ENCODE results near the gene XPC.

The XPC gene

DNA sequence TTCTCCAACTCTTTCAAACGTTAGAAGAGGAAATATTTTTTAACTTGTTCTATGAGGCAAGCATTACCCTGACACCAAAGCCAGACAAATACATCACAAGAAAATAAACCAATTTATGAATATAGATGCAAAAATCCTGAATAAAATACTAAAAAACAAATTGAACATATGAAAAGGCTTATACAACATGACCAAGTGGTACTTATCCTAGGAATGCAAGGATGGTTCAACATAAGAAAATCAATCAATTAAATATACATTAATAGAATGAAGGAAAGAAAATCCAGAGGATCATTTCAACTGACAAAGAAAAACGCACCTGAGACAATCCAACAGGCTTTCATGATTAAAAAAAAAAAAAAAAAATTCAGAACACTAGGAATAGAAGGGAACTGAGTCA, 17.1 kb downstream of the XPC start:
- H3F3A ChIP-seq (ENCODE audit: insufficient read depth, low read length), result no peaks in the 10 kb centered on the region
- H3K9me2 ChIP-seq (ENCODE audit: low read depth, low read length), result no peaks in the 10 kb centered on the region
- H3K9me3 ChIP-seq (ENCODE audit: low read length), result peaks cover 12% of the 10 kb centered on the region
- TF ChIP-seq EZH2 (IDR thresholded peaks at IDR 0.05; ENCODE audit: borderline replicate concordance, low read length), result no peak
- no peak for TF ChIP-seq CTCF (IDR thresholded peaks at IDR 0.05; ENCODE audit: low read length)
- H3K27ac ChIP-seq (ENCODE audit: low read depth, low read length, poor library complexity, severe bottlenecking), result no peak overlapping the region
- peaks cover 98% of the 10 kb centered on the region for H3K36me3 ChIP-seq (ENCODE audit: insufficient read depth, low read length)
- no peak overlapping the region for H2AFZ ChIP-seq (ENCODE audit: low read length)
- no peaks in the 10 kb centered on the region for H3K79me2 ChIP-seq (ENCODE audit: insufficient read depth, low read length)
- H3K27me3 ChIP-seq (ENCODE audit: insufficient read depth, low read length), result no peaks in the 10 kb centered on the region
- H3K4me2 ChIP-seq (ENCODE audit: low read length), result no peak overlapping the region
- no peak overlapping the region for H3K4me3 ChIP-seq (ENCODE audit: low read depth, low read length, poor library complexity, severe bottlenecking)
- no peaks in the 10 kb centered on the region for H3K4me1 ChIP-seq (ENCODE audit: insufficient read depth, low read length, severe bottlenecking)
- no peak overlapping the region for H3K9ac ChIP-seq (ENCODE audit: low read length)
- H4K20me1 ChIP-seq (ENCODE audit: insufficient read depth, low read length), result no peaks in the 10 kb centered on the region

DNA sequence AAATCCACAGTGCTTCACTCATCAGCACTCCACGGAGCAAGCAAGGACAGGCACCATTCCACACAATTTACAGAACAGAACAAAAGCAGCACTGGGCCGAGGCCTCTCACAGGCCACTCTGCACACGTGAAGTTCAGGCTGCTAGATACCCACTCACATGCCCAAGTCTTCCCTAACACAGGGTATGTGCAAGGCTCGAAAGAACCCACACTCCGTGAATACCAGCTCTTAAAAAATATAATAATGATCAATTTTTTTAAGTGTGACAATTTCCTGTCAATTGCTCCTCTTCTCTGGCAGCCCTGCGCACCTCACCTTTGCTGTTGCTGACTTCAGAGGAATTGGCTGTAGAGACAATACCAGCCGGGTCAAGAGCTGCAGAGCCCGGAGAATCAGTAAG, 19.0 kb downstream of the XPC start:
- Histone ChIP-seq H3K27me3 (ENCODE audit: insufficient read depth, low read length) (no peaks in the 10 kb centered on the region), H3K79me2 (ENCODE audit: insufficient read depth, low read length) (no peaks in the 10 kb centered on the region), H3F3A (ENCODE audit: insufficient read depth, low read length) (no peaks in the 10 kb centered on the region), H3K9me2 (ENCODE audit: low read depth, low read length) (no peaks in the 10 kb centered on the region), H3K4me3 (ENCODE audit: low read depth, low read length, poor library complexity, severe bottlenecking) (no peak overlapping the region), H3K4me2 (ENCODE audit: low read length) (no peak overlapping the region), H3K4me1 (ENCODE audit: insufficient read depth, low read length, severe bottlenecking) (no peaks in the 10 kb centered on the region), H3K36me3 (ENCODE audit: insufficient read depth, low read length) (peaks cover 91% of the 10 kb centered on the region), H3K9me3 (ENCODE audit: low read length) (peaks cover 12% of the 10 kb centered on the region), H2AFZ (ENCODE audit: low read length) (no peak overlapping the region), H3K9ac (ENCODE audit: low read length) (no peak overlapping the region), H3K27ac (ENCODE audit: low read depth, low read length, poor library complexity, severe bottlenecking) (no peak overlapping the region), H4K20me1 (ENCODE audit: insufficient read depth, low read length) (no peaks in the 10 kb centered on the region)
- no peak for TF ChIP-seq EZH2 (IDR thresholded peaks at IDR 0.05; ENCODE audit: borderline replicate concordance, low read length)
- TF ChIP-seq CTCF (IDR thresholded peaks at IDR 0.05; ENCODE audit: low read length), result no peak

DNA sequence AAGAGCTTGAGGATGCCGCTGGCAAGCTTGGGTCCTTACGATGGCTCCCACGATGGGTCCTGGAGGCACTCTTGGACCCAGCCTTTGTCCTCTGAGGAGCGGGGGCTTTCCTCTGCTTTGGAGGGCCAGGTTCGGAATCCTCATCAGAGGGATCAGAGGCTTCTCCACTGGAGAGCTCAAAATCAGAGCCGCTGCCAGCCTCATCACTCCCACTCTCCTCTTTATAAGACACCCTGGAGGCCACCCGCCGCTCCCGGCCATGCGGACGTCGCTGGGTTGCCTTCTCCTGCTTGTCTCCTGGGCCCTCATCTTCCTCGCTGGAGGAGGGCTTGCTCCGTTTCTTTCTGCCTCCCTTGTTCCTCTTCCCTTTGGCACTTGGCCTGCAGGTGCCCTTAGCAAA, 20.0 kb downstream of the XPC start:
- peaks cover 91% of the 10 kb centered on the region for H3K36me3 ChIP-seq (ENCODE audit: insufficient read depth, low read length)
- no peaks in the 10 kb centered on the region for H3F3A ChIP-seq (ENCODE audit: insufficient read depth, low read length)
- no peak overlapping the region for H3K27ac ChIP-seq (ENCODE audit: low read depth, low read length, poor library complexity, severe bottlenecking)
- no peaks in the 10 kb centered on the region for H3K27me3 ChIP-seq (ENCODE audit: insufficient read depth, low read length)
- no peaks in the 10 kb centered on the region for H3K79me2 ChIP-seq (ENCODE audit: insufficient read depth, low read length)
- H2AFZ ChIP-seq (ENCODE audit: low read length), result no peak overlapping the region
- no peak overlapping the region for H3K4me3 ChIP-seq (ENCODE audit: low read depth, low read length, poor library complexity, severe bottlenecking)
- no peak overlapping the region for H3K4me2 ChIP-seq (ENCODE audit: low read length)
- H3K4me1 ChIP-seq (ENCODE audit: insufficient read depth, low read length, severe bottlenecking), result no peaks in the 10 kb centered on the region
- no peaks in the 10 kb centered on the region for H3K9me2 ChIP-seq (ENCODE audit: low read depth, low read length)
- no peak for TF ChIP-seq CTCF (IDR thresholded peaks at IDR 0.05; ENCODE audit: low read length)
- no peak overlapping the region for H3K9ac ChIP-seq (ENCODE audit: low read length)
- H3K9me3 ChIP-seq (ENCODE audit: low read length), result peaks cover 12% of the 10 kb centered on the region
- H4K20me1 ChIP-seq (ENCODE audit: insufficient read depth, low read length), result no peaks in the 10 kb centered on the region
